GM12872 (cell line): ENCODE measurements around the gene BMP2.

ENCODE experiments used
- TF ChIP-seq, protein P1 (sequence below): IDR thresholded peaks from 3 replicates; pipeline ENCODE4 v1.5.1; 2011; ENCODE audit warnings: low read depth, mild to moderate bottlenecking, low read length, moderate library complexity; ENCODE audit not compliant: insufficient read depth

Gene BMP2

DNA sequence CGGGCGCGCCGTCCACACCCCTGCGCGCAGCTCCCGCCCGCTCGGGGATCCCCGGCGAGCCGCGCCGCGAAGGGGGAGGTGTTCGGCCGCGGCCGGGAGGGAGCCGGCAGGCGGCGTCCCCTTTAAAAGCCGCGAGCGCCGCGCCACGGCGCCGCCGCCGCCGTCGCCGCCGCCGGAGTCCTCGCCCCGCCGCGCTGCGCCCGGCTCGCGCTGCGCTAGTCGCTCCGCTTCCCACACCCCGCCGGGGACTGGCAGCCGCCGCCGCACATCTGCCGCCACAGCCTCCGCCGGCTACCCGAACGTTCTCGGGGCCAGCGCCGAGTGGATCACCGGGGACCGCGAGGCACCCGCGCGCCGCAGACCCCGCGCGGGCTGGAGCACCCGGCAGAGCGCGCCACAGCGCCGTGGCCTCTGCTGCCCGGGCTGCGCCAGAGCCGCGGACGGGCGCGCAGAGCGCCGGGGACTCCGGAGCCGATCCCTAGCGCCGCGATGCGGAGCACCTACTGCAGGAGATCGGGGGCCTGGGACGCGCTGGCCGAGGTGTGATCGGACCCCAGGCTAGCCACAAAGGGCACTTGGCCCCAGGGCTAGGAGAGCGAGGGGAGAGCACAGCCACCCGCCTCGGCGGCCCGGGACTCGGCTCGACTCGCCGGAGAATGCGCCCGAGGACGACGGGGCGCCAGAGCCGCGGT lies at the start of gene BMP2:
Gene BMP2 (plus strand): TSS at position 151 of the 692 bp plus-strand sequence. CDS start 2,441 bp downstream, outside the sequence.
- TF ChIP-seq, protein P1, sequence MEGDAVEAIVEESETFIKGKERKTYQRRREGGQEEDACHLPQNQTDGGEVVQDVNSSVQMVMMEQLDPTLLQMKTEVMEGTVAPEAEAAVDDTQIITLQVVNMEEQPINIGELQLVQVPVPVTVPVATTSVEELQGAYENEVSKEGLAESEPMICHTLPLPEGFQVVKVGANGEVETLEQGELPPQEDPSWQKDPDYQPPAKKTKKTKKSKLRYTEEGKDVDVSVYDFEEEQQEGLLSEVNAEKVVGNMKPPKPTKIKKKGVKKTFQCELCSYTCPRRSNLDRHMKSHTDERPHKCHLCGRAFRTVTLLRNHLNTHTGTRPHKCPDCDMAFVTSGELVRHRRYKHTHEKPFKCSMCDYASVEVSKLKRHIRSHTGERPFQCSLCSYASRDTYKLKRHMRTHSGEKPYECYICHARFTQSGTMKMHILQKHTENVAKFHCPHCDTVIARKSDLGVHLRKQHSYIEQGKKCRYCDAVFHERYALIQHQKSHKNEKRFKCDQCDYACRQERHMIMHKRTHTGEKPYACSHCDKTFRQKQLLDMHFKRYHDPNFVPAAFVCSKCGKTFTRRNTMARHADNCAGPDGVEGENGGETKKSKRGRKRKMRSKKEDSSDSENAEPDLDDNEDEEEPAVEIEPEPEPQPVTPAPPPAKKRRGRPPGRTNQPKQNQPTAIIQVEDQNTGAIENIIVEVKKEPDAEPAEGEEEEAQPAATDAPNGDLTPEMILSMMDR = no peak

GRCh38 chr20:6718662-6719368 lies 48.7 kb upstream of the BMP2 start:
- TF ChIP-seq, protein P1 = no peak

- TF ChIP-seq, protein P1 = no peak
These were observed 48.1 kb upstream of the BMP2 start for GRCh38 chr20:6719369-6719721.

GRCh38 chr20:6726761-6727160 lies 40.7 kb upstream of the BMP2 start:
- TF ChIP-seq, protein P1 = no peak

GRCh38 chr20:6730672-6731328 lies 36.7 kb upstream of the BMP2 start:
- TF ChIP-seq, protein P1 = no peak

DNA sequence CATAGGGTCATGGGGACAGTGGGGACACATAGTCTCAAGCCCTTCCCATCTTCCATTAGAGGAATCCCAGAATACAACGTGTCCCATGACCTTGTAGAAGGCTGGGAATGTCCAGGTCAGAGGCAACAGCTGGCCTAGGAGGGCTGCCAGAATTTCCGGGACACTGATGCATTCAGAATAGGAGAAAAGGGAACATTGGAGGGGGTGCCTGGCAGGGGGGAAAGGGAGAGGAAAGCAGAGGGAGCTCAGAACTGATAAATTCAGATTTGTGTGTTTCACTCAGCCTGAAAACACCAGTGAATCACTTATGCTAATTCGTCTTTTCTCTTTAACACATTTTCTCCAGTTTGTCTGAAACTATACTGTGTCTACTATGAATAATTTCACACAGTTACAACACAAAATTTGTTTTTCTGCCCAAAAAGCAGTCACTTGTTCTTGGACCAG lies 35.5 kb upstream of the BMP2 start:
- TF ChIP-seq, protein P1 = no peak

DNA sequence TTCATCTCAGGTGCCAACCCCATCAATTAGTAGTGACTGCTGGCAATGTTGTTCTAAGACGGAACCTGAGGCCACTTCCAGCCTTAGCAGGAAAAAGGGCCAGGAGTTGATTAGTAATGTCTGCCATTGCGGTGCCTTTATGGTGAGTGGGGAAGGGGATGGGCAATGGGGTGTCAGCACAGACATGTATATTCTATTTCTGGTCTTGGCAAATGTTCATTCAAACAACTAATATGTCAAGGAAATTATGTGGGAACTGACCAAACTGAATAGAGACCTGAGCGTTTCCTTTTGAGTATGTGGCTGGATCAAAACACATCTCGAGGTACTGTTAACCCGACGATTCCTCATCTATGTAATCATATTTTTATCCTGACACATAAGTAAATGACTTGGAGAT lies 34.6 kb upstream of the BMP2 start:
- TF ChIP-seq, protein P1 = no peak
